GM21825 (cell line): Measurements from ENCODE around the gene GABBR2.

ENCODE experiments used
- ATAC-seq: cut with Tn5 transposase; IDR thresholded peaks from one replicate; pipeline ENCODE4 v1.9.1; 2021; ENCODE audit warnings: mild to moderate bottlenecking, moderate library complexity; ENCODE audit not compliant: unreplicated experiment

GABBR2 gene

DNA sequence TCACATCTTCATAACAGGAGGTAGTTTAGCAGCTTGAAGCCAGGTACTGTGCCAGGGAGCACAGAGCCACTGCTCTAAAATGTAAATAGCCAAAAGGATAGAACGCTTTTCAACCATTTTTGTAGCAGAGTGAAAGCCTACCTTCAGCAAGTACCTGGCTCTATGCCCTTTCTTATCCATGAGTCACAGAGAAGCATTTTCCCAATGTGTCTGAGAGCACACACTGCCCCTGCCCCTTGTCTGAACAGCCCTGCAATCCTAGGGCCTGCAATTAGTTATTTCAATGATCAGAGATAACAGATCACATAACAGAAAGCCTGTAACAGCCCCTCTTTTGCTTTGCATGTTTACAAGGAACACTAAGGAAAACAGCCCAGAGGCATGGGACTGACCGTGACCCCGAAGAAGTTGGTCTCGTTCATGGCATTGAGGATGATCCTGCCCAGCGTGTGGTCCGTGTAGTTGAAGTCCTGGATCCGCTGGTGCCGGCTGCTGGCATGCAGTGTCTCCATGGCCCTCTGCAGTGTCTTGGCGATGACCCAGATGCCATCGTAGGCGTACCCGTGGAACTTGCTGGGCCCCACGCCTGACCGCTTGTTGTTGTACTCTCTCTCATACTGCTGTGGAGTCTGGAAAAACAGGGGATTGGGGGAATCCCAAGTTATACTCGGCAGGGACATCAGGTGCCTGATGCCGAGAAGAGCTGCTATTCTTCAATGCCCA, 255.0 kb downstream of the GABBR2 start:
- no peak for ATAC-seq

DNA sequence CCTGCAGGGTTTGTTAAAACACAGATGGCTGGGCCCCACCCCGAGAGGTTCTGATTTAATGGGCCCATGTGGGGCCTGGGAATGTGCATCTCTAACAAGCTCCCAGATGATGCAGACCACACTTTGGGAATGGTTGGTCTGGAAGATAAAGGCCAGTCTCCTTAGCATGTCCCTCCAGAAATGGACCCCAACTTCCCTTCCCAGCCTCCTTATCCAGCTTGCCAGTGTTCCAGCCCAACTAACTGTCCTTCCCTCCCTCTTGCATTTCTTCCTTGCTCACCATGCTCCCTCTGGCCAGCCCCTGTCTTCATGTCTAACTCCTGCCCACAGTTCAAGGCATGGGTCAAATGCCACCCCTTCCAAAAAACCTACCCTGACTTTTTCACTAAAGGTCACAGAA, 257.2 kb downstream of the GABBR2 start:
- no peak for ATAC-seq

DNA sequence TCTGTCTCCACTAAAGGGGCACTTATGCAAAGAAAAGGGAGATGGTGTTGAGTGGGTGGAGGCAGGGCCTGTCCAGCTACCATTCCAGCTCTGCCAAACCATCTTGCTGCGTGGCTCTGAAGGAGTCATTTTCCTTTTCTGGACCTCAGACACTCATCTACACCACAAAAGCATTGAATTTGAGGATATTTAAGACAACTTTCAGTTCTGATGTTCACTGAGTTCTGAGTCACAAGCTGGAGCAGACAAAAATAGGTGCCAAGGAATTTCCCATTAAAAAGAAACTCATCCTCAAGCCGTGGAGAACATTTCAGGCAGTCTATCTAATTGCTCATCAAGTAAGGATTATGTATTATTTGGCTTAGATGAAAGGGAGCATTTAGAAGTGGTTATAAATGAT, 258.2 kb downstream of the GABBR2 start:
- ATAC-seq, result no peak

DNA sequence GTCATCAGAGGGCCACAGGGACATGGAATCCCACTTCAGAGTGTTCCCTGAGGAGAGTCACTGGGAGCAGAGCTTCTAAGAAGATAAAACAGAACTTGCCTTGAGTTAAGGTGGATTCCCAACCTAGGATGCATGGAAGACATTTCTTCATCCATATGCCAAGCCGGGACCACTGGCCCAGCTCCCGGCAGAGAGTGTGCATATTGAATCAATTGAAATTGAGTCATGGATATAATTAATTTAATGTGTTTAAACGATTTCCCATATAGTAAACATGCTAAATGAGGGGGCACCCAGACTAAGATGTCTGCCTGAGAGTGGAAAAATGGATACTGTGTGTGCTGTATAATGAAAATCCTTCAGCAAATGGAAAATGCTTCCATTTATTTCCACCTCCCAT, 258.9 kb downstream of the GABBR2 start:
- ATAC-seq, result no peak

DNA sequence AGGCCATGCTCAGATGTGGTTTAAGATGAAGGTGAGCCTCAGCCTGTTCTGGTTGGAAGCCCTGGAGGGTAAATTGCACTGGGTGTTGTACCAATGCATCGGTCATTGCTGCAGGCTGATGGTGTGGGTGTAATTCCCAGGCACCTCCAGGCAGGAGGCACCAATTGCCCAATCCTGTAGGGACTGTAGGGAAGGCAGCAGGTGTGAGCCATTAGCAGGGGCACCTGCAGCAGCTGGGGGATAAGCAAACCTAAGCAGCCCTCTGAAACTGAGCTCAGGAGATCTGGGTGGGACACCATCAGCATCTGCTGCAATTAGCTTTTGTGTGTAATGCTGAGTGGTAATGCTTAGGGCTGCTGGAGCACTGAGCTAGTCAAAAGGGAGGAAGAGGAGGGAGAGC, 263.2 kb downstream of the GABBR2 start:
- no peak for ATAC-seq

DNA sequence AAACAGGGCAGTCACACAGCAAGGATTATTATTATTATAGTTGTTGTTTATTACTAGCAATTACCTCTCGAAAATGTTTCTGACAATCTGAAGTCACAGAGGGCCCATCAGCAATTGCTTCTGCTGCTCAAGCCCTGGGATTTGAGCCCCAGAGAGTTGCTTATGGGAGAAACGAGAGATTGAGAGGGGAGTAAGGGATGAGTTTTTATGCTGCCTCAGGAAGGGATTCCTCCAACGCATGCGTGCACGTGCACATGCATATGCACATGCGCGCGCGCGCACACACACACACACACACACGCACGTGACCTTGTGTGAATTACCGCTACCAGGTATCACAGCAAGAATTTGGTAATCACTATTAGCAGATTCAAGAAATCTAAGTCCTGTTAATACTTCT, 264.1 kb downstream of the GABBR2 start:
- ATAC-seq, result no peak

DNA sequence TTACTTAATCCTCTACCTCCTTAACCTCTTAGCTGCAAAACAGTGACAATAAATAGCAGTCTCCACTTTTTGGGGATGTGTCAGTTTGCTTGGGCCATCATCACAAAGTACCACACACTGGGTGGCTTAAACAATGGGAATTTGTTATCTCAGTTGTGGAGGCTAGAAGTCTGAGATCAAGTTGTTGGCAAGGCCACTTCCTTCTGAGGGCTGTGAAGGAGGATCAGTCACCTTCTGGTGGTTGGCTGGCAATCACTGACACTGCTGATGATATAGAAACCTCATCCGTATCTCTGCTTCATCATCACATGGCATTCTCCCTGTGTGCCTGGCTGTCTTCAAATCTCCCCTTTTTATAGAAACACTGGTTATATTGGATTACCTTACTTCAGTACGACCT, 266.2 kb downstream of the GABBR2 start:
- no peak for ATAC-seq

DNA sequence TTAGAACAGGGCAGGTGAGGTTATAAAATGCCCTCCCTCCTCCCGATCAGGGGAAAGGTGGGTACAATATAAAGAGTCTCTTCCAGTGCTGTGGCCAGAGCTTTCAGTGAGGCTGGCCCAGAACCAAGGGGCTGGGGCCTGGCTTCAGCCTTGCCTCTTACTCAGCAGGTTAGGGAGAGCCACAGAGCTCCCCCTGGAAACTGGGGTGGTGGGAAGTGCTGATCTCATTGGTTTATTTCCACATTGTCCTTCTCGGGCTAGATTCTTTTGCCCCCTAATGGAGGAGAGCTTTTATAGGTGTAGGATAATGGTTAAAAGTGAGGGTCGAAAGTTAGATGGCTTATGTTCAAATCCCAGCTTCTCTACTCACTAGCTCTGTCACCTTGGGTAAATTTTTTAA, 266.6 kb downstream of the GABBR2 start:
- ATAC-seq, result no peak

DNA sequence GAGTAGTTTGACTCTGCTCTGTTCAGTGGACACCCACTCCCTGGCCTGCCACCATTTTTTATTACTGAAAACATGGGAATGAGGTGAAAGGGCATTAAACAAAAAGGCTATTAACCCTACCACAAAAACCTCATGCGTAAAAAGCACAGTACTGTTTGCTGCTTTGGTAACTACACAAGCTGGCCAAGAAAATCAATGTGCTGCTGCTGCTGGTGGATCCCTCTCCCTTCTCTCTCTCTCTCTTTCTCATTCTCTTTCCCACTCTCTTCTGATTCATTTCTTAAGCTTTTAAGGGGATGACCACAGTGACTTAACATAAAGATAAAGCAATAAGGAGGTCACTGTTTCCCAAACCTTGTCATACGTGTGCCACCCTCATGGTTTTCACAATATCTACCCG, 270.1 kb downstream of the GABBR2 start:
- no peak for ATAC-seq

DNA sequence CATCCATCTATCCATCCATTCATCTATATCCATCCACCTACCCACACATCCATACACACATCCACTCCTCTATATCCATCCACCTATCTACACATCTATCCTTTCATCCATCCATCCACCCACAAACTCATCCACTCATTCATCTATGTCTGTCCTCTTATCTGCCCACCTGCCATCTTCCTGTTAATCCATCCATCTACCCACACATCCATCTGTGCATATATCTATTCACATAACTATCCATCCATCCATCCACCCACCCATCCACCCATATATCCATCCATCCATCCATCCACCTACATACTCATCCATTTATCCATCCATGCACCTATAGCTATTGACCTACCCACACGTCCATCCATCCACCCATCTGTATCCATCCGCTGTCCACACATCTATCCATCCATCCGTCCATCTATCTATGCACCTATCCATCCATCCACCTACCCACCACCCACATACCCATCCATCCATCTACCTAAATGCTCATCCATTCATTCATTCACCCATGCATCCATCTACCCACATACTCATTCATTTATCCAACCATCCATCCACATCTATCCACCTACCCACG, 271.2 kb downstream of the GABBR2 start:
- ATAC-seq, result no peak

DNA sequence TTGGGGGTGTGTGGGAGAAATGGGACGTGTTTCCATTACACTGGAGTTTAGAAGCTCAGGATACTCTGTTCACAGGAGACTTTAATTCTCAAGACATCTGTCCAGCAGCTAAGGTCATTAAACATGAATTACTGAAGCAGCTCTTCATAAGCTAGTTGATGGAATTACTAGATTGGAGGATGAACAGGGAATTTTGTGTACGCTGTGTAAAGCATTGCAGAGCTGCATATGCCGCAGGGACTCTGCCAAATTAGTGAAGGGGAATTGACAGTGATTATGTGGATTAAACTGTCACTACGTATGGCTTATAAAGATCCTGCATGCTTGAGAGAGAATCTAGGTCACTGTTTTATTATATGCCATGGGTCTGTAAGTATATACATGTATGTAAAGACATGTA, 275.8 kb downstream of the GABBR2 start:
- ATAC-seq, result no peak

DNA sequence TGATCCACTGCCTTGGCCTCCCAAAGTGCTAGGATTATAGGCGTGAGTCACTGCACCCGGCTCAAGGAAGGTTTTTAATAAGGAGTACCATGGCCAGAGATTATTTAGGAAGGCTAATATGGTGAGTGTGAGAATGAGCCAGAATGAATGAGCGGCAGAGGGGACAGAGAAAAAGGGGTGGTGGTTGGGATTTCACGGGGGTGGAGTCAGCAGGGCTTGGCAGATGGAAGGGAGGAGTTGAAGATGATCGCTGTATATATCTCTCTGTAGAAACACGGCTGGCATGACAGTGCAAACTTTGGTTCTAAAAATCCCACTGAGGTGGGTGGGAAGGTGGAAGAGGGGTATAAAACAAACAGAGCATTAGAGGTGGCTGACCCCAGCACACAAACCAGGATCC, 276.6 kb downstream of the GABBR2 start:
- no peak for ATAC-seq

DNA sequence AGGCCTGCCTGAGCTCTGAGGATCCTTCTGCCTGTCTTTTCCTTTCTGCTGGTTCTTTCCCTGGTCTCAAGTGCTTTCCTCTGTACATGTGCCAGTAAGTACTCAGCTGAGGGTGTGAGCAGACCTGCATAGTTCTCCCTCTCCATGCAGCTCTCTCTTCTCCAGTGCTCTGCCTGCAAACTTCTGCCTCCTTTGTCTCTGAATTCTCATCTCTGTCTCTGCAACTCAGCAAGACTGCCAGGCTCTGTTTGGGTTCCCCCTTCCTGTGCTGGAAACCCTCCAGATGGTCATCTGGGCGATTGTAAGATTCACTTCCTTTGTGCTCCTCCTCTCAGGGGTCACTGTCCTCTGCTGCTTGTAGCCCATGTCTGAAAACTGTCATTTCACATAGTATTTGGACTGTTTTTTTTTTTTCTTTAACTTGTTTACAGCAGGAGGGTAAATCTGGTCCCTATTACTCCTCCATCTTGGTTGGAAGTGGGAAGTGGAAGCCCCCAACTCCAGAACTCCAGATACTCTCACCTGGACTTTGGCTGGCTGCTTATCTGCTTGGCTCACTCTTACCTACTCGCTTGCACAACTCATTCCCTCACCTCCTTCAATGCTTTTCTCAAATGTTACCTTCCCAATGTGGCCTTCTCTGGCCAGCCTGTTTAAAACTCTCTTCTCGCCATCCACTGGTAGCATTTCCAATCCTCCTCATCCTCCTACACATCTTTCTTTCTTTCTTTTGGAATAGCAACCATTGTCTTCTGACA, 278.0 kb downstream of the GABBR2 start:
- no peak for ATAC-seq

DNA sequence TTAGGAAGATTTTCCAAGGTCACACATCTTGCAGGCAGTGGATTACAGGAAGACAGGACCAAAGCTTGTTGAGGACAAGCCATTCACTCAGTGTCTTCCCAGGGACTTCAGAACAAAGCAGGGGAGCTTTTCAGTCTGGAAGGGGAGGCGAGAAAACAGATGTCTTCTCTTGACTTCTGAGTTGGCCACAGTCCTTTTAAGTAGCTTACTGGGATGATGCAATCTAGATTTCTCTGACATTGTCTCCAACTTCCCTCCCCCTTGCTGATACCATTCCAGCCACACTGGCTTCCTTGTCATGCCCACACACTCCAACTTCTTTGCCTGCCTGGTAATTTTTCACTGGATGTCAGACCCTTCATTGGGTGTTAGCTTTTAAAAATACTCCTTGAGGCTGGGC, 279.1 kb downstream of the GABBR2 start:
- no peak for ATAC-seq

DNA sequence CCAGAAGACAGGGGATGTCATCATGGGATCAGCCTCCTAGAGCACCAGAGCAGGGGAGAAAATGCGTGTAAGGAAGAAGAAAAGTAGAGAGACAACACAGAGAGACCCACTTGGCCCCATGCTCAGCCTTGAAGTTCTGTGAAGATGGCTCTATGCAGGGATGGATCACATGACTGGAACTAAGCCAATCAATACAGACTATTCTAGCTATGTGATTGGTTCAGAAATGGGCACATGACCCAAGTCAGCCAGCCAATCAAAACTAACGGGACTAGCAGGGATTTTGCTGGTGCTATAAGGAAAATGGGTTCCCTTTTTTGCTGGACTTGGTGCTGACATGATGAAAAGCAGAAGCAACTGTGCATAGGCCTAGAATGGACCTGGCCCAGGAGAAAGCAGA, 280.3 kb downstream of the GABBR2 start:
- no peak for ATAC-seq

DNA sequence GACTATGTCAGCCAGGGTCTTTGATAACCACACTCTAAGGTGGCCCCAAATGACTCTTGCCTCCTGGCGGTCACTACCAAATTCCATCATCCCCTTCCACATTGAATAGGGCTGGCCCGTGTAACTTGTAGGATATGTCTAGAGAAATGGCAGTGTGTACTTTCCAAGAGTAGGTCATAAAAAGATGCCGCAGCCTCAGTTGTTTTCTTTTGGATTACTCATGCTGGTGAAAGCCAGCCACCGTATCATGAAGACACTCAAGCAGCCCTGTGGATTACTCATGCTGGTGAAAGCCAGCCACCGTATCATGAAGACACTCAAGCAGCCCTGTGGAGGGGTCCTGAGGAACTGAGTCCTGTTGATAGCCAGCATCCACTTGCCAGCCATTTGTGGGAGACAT, 281.2 kb downstream of the GABBR2 start:
- no peak for ATAC-seq

DNA sequence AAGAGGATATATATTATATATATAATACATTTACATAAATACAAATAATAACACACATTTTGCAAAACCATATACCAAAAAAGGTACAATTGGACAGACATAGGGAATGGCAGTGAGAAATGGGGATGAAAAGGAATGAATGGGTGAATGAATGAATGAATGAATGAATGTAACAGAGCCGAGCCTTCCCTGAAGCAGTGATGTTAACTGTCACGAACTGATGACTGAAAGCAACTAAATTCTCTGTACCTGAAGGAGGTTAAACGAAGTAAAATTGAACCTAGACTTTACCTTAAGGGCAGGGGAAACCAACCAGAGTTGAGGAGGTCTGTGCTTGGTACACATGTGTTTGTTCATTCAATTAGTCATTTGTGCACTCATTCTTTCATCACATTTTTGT, 283.7 kb downstream of the GABBR2 start:
- no peak for ATAC-seq

DNA sequence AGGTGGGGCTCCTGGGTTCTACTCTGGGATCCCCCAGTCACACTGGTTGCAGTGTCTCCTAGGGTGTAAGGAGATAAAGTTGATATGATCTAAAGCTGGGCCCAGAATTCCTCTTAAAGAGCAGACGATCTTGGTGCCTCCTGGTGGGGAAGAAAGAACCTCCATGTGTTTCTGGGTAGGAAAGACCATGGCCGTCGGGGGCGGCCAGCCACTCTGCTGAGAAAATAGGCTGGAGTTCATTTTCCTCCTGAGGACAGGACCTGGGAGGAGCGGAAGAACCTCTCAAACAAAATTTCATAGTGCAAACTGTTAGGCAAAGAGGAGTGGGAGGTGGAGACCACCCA, 289.5 kb downstream of the GABBR2 start:
- no peak for ATAC-seq

DNA sequence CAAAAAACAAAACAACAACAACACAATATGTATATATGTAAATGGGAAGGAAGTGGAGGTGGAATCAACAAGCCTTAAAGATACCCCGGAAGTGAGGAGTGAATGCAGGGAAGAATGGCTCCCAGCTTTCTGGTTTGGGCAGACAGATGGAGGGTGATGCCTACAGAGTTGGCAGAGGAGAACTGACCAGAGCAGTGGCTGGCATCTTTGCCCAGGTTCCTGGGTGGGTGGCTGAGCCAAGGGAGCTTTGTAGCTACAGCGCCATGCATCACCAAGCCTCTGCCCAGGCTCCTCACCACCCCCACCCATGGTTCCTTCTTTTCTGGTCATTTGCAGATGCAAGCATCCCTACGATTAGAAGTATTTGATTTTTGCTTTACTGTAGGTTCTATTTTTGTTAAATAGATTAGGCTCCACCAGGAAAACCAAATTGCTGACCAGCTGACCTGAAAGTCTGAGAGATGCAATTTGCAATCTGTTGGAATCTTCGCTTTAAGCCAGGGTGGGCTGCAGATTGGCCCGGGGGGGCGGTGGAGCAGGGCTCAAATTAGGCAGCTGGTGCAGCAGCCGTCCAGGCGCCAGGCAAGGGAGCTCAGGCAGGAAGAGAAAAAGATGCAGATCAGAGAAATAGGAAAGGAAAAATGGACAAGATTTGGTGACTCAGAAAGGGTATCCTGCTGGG, 290.0 kb downstream of the GABBR2 start:
- ATAC-seq, result no peak

DNA sequence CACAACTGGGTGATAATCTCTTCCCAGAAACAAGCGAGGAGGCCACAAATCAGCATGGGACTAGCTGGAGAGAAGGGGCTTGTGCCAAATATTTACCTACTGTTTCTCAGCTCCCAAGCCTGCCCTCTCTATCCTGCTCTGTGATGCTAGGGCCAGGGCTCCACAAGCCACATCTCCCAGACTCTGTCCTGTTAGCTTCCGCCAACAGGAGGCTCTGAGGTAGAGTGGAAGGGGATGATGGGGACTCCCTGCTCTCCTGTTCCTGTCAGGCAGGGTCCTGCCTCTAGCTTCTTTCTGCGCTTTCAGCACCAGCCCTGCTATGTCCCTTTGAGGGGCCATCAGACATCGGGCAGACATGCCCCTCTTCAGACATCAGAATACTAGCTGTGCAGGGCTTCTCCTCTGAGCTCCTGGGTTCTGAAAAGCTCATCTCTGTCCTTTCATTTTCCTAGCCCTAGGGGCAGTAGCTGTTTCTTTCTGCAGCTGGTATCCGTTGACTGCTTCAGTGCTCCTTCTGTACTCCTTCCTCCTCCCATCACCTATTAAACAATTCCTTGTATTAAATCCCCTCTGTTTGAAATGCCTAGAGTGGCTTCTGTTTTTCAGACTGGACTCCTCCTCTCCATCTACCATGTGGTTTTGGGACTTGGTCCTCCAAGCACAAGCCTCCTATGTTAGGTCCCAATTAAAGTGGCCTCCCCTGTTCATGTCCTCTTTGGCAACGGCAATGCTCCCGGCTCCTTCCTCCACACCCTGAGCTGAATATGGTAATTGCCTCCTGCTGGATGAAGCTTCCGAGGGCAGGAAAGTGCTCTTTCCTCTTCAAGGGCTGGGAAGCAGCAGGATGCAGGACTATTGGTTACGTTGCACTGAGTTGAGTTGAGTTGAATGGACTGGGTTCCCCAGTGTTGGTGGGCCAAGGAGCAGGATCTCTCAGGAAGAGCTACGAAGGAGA, 292.2 kb downstream of the GABBR2 start:
- ATAC-seq, result no peak

DNA sequence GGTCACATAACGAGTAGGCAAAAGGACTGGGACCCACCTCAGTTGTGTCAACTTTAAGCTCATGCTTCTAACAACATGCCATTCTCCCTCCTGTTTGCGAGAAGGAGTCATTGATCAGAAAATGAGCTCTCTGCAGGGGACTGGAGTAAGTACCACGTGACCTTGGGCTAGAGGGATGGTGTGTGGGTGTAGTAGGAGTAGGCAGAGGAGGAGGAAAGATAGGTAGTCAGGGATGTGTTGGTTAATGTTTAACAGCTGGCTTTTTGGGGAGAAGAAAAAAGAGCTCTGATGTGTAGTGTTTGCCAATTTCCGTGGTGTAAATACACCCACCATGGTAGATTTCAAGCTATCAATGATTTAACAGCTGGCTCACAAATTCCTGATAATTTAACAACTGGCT, 293.0 kb downstream of the GABBR2 start:
- no peak for ATAC-seq
